Breast epithelium (tissue), 4 donors: ENCODE data around the gene PPP3CB. TPM values are rescaled to one million over a fixed set of nuclear protein-coding genes. Genes with fewer than 3 reads are reported as not detected.

Experiments
- DNase-seq, 2 donors: peaks; one replicate each; pipeline ENCODE4 v3.0.0-alpha.2; 2019; ENCODE audit warnings: low spot score in 2 of 2
- H3K27ac ChIP-seq, 2 donors: fragments of 200-600 bp; sonication (generic) in 1 of 2; one replicate each; pipeline ENCODE4 v1.5.1; 2016 to 2019; ENCODE audit warnings: mild to moderate bottlenecking in 1 of 2
- H3K27me3 ChIP-seq, 2 donors: fragments of 200-600 bp; sonication (generic) in 1 of 2; one replicate each; pipeline versions ENCODE4 v1.5.1 to v1.6.0; 2017 to 2019; ENCODE audit warnings: control low read depth in 1 of 2, mild to moderate bottlenecking in 1 of 2
- H3K36me3 ChIP-seq: fragments of 200-600 bp; one replicate; pipeline ENCODE4 v1.5.1; 2019
- H3K4me1 ChIP-seq, 2 donors: fragments of 200-600 bp; sonication (generic); one replicate each; pipeline ENCODE4 v1.5.1; 2016 to 2019; ENCODE audit warnings: control low read depth in 1 of 2
- H3K4me3 ChIP-seq, 3 donors: fragments of 200-600 bp; sonication (generic); 1 replicate in 2 of 3; 2 replicates in 1 of 3; pipeline ENCODE4 v1.5.1; 2016 to 2019; ENCODE audit warnings: mild to moderate bottlenecking in 3 of 3, moderate library complexity in 2 of 3
- H3K9me3 ChIP-seq, 2 donors: fragments of 200-600 bp; sonication (generic) in 1 of 2; one replicate each; pipeline ENCODE4 v1.5.1; 2016 to 2019; ENCODE audit warnings: control low read depth in 1 of 2
- POLR2A ChIP-seq: fragments of 450-650 bp; IDR thresholded peaks from one replicate; pipeline ENCODE4 v1.6.1; 2016; ENCODE audit warnings: antibody characterized with exemption, mild to moderate bottlenecking, moderate library complexity
- POLR2AphosphoS5 ChIP-seq, 3 donors: sonication (generic); formaldehyde crosslinking; IDR thresholded peaks; one replicate each; pipeline ENCODE4 v1.6.1; 2017; ENCODE audit warnings: antibody characterized with exemption in 3 of 3
- intact Hi-C: fragments of 100-400 bp; cut with DNase I; formaldehyde crosslinking; loops from one replicate; pipeline ENCODE4 v1.15.1; 2023; ENCODE audit warnings: low total_unique reads
- total RNA-seq, 3 donors: library from RNA; depleted of rRNA; stranded (reverse); fragments of >200 nt; gene quantifications; one replicate each; pipeline ENCODE4 v1.1.0, GENCODE V29; 2016
- TF ChIP-seq, protein P1 (sequence below), 3 donors: fragments of 450-650 bp; IDR thresholded peaks; one replicate each; pipeline ENCODE4 v1.5.1; 2016 to 2017; ENCODE audit warnings: antibody characterized with exemption in 3 of 3, mild to moderate bottlenecking in 3 of 3, moderate library complexity in 3 of 3

Gene PPP3CB
- total RNA-seq, 3 donors from 2014 or later: 42.0 to 79.0 (median 49.5) TPM

GRCh38 chr10:73413528-73414229 lies 82.1 kb downstream of the PPP3CB start, which contains the start of gene ANXA7:
Gene ANXA7, minus strand, starts transcription at chr10:73414058. Its CDS starts 13,202 bp downstream, at chr10:73400856.
- H3K4me3 ChIP-seq: peak within 1 kb of the TSS; percentile 75 to 91 (median 88)

GRCh38 chr10:73413108-73413527 lies 82.7 kb downstream of the PPP3CB start:
- intact Hi-C loops: loop anchor here (10.0 kb wide), 1 partner anchor 1032 kb away; no protein-coding TSS in a partner anchor

More at GRCh38 chr10:73413528-73414229, 82.1 kb downstream of the PPP3CB start, which contains the start of gene ANXA7:
- no peaks in the 10 kb centered on the region for H3K9me3 ChIP-seq
- intact Hi-C loops: loop anchor here (10.0 kb wide), 1 partner anchor 1031 kb away; no protein-coding TSS in a partner anchor
- TF ChIP-seq, protein P1, sequence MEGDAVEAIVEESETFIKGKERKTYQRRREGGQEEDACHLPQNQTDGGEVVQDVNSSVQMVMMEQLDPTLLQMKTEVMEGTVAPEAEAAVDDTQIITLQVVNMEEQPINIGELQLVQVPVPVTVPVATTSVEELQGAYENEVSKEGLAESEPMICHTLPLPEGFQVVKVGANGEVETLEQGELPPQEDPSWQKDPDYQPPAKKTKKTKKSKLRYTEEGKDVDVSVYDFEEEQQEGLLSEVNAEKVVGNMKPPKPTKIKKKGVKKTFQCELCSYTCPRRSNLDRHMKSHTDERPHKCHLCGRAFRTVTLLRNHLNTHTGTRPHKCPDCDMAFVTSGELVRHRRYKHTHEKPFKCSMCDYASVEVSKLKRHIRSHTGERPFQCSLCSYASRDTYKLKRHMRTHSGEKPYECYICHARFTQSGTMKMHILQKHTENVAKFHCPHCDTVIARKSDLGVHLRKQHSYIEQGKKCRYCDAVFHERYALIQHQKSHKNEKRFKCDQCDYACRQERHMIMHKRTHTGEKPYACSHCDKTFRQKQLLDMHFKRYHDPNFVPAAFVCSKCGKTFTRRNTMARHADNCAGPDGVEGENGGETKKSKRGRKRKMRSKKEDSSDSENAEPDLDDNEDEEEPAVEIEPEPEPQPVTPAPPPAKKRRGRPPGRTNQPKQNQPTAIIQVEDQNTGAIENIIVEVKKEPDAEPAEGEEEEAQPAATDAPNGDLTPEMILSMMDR (IDR thresholded peaks at IDR 0.05): peak in 1 of 3 donors; percentile 29
- TF ChIP-seq POLR2AphosphoS5 (IDR thresholded peaks at IDR 0.05) (peak; percentile 96 to 97 (median 97)), POLR2A (peak; percentile 75)
- peak; percentile 91 to 93 for DNase-seq
- peak within 1 kb of the TSS; percentile 98 for H3K27ac ChIP-seq
- H3K27me3 ChIP-seq: no peaks in the 10 kb centered on the region
- no peaks in the 10 kb centered on the region for H3K36me3 ChIP-seq
- no peaks in the 10 kb centered on the region for H3K4me1 ChIP-seq

DNA sequence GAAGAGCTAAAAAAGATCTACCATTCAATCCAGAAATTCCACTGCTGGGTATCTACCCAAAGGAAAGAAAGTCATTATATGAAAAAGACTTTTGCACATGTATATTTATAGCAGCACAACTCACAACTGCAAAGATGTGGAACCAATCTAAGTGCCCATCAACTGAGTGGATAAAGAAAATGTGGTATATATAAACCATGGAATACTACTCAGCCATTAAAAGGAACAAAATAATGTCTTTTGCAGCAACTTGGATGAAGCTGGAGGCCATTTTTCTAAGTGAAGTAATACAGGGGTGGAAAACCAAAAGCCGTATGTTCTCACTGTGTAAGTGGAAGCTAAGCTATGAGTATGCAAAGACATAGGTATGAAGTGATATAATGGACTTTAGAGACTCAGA lies 84.9 kb downstream of the PPP3CB start:
- H3K27ac ChIP-seq: no peak overlapping the region
- H3K27me3 ChIP-seq: no peaks in the 10 kb centered on the region
- no peaks in the 10 kb centered on the region for H3K36me3 ChIP-seq
- intact Hi-C loops: loop anchor here (10.0 kb wide), 1 partner anchor 1034 kb away; no protein-coding TSS in a partner anchor
- DNase-seq: no peak
- H3K4me1 ChIP-seq: no peaks in the 10 kb centered on the region
- no peak for TF ChIP-seq POLR2A
- TF ChIP-seq POLR2AphosphoS5 (IDR thresholded peaks at IDR 0.05): no peak
- TF ChIP-seq, protein P1 (IDR thresholded peaks at IDR 0.05): no peak
- H3K4me3 ChIP-seq: no peak overlapping the region
- H3K9me3 ChIP-seq: no peaks in the 10 kb centered on the region

More at GRCh38 chr10:73413108-73413527, 82.7 kb downstream of the PPP3CB start:
- peak overlapping the region; percentile 75 to 91 (median 88) for H3K4me3 ChIP-seq
- peak overlapping the region; percentile 98 for H3K27ac ChIP-seq
- no peaks in the 10 kb centered on the region for H3K36me3 ChIP-seq
- no peaks in the 10 kb centered on the region for H3K9me3 ChIP-seq
- no peaks in the 10 kb centered on the region for H3K27me3 ChIP-seq
- no peaks in the 10 kb centered on the region for H3K4me1 ChIP-seq
- no peak for TF ChIP-seq POLR2AphosphoS5 (IDR thresholded peaks at IDR 0.05)
- no peak for TF ChIP-seq POLR2A
- TF ChIP-seq, protein P1 (IDR thresholded peaks at IDR 0.05): no peak
- peak; percentile 52 to 57 for DNase-seq

GRCh38 chr10:73408978-73409521 lies 86.8 kb downstream of the PPP3CB start:
- Histone ChIP-seq H3K4me3 (no peak overlapping the region), H3K4me1 (no peaks in the 10 kb centered on the region)
- intact Hi-C loops: no loop called here

More at GRCh38 chr10:73408978-73409521, 86.8 kb downstream of the PPP3CB start:
- Histone ChIP-seq H3K27me3 (no peaks in the 10 kb centered on the region), H3K9me3 (no peaks in the 10 kb centered on the region), H3K27ac (no peak overlapping the region), H3K36me3 (no peaks in the 10 kb centered on the region)
- DNase-seq: no peak
- TF ChIP-seq POLR2A (no peak), POLR2AphosphoS5 (IDR thresholded peaks at IDR 0.05) (no peak)
- TF ChIP-seq, protein P1 (IDR thresholded peaks at IDR 0.05): no peak
